SK-N-SH treated with all-trans-retinoic acid at 6 μM for 48 hours (cell line): ENCODE data around the gene TMEM147.

Experiments
- ARNTL ChIP-seq: fragments of 450-650 bp; formaldehyde crosslinking; IDR thresholded peaks from 2 replicates; pipeline ENCODE4 v1.5.0; 2020; ENCODE audit warnings: low read depth, mild to moderate bottlenecking, moderate library complexity, borderline replicate concordance
- BACH2 ChIP-seq: fragments of 250-450 bp; sonication (Bioruptor Pico); IDR thresholded peaks from 2 replicates; pipeline ENCODE4 v1.9.0; 2021; ENCODE audit warnings: mild to moderate bottlenecking, borderline replicate concordance
- CSDC2 ChIP-seq: fragments of 250-450 bp; sonication (Bioruptor Pico); IDR thresholded peaks from 2 replicates; pipeline ENCODE4 v1.5.0; 2020; ENCODE audit warnings: mild to moderate bottlenecking, moderate library complexity
- ESRRG ChIP-seq: fragments of 250-450 bp; sonication (Bioruptor Pico); IDR thresholded peaks from 2 replicates; pipeline ENCODE4 v1.6.1; 2021; ENCODE audit warnings: mild to moderate bottlenecking
- GLIS3 ChIP-seq: fragments of 250-450 bp; sonication (Bioruptor Pico); IDR thresholded peaks from 2 replicates; pipeline ENCODE4 v1.5.0; 2020; ENCODE audit warnings: mild to moderate bottlenecking, moderate library complexity
- PATZ1 ChIP-seq: fragments of 250-450 bp; sonication (Bioruptor Pico); IDR thresholded peaks from 2 replicates; pipeline ENCODE4 v1.8.0; 2020; ENCODE audit warnings: mild to moderate bottlenecking, moderate library complexity, borderline replicate concordance
- RARB ChIP-seq: fragments of 250-450 bp; sonication (Bioruptor Pico); IDR thresholded peaks from 2 replicates; pipeline ENCODE4 v1.8.0; 2021; ENCODE audit warnings: mild to moderate bottlenecking, moderate library complexity
- SNAI2 ChIP-seq: fragments of 250-450 bp; sonication (Bioruptor Pico); IDR thresholded peaks from 2 replicates; pipeline ENCODE4 v1.5.0; 2020; ENCODE audit warnings: mild to moderate bottlenecking, moderate library complexity
- TCF4 ChIP-seq: fragments of 250-450 bp; sonication (Bioruptor Pico); IDR thresholded peaks from 2 replicates; pipeline ENCODE4 v1.8.0; 2021; ENCODE audit warnings: mild to moderate bottlenecking, moderate library complexity, borderline replicate concordance
- TSHZ2 ChIP-seq: fragments of 250-450 bp; sonication (Bioruptor Pico); IDR thresholded peaks from 2 replicates; pipeline ENCODE4 v1.5.0; 2020; ENCODE audit warnings: mild to moderate bottlenecking, moderate library complexity
- ZNF565 ChIP-seq: fragments of 450-650 bp; formaldehyde crosslinking; conservative IDR thresholded peaks from 2 replicates; pipeline ENCODE4 v1.5.0; 2020; ENCODE audit warnings: low read depth, mild to moderate bottlenecking, moderate library complexity
- ZNF8 ChIP-seq: fragments of 450-650 bp; formaldehyde crosslinking; IDR thresholded peaks from 2 replicates; pipeline ENCODE4 v1.5.0; 2020; ENCODE audit warnings: mild to moderate bottlenecking, moderate library complexity

GRCh38 chr19:35559281-35559659, 13.8 kb downstream of the TMEM147 start:
- TF ChIP-seq ZNF8 (CRISPR knock-in tag) (no peak), TCF4 (no peak), ZNF565 (no peak), RARB (no peak), CSDC2 (no peak), PATZ1 (CRISPR knock-in tag) (no peak), BACH2 (CRISPR knock-in tag) (no peak), GLIS3 (CRISPR knock-in tag) (no peak), ESRRG (CRISPR knock-in tag) (no peak), SNAI2 (CRISPR knock-in tag) (no peak), TSHZ2 (no peak), ARNTL (CRISPR knock-in tag) (no peak)
